ENCODE data around the gene CORIN. TPM values are rescaled to one million over a fixed set of nuclear protein-coding genes. Genes with fewer than 3 reads are reported as not detected.

CORIN gene
- 0.15 TPM in 1 of 5 replicates, not detected in the others for total RNA-seq (2022; extraction: Qiagen RNA extraction)

GRCh38 chr4:47837908-47838294 is at the start of gene CORIN:
CORIN (minus strand) TSS chr4:47838067; CDS start chr4:47837949, 118 bp downstream.

Other genes starting within 250 kb of the CORIN start
- gene NFXL1, start 76.5 kb upstream of the CORIN start, total RNA-seq (2022; extraction: Qiagen RNA extraction) = 6.2 to 7.9 TPM (median 7.2 TPM) in 5 replicates
- not detected in 5 replicates for gene CNGA1, start 178.6 kb upstream of the CORIN start, total RNA-seq (2022; extraction: Qiagen RNA extraction)
- gene NIPAL1, start 178.7 kb upstream of the CORIN start, total RNA-seq (2022; extraction: Qiagen RNA extraction) = 0.71 to 0.92 TPM (median 0.81 TPM) in 5 replicates

Measured in A549 treated with Mapracorat at 1 μM for 4 hours (cell line).